Muscle layer of duodenum (tissue), 2 donors: ENCODE measurements around the gene KRTAP10-8.

Experiments used
- H3K27ac ChIP-seq: one replicate; pipeline ENCODE4 v1.7.0; 2013; ENCODE audit warnings: mild to moderate bottlenecking, low read length
- H3K27me3 ChIP-seq: one replicate; pipeline ENCODE4 v1.7.0; 2013; ENCODE audit warnings: low read depth, mild to moderate bottlenecking, control low read depth, low read length
- H3K36me3 ChIP-seq, 2 donors: one replicate each; pipeline ENCODE4 v1.7.0; 2013; ENCODE audit warnings: low read length in 2 of 2, control low read depth in 1 of 2, mild to moderate bottlenecking in 1 of 2; ENCODE audit not compliant: insufficient read depth in 2 of 2, control insufficient read depth in 1 of 2
- H3K4me1 ChIP-seq, 2 donors: one replicate each; pipeline ENCODE4 v1.7.0; 2013; ENCODE audit warnings: low read length in 2 of 2, mild to moderate bottlenecking in 2 of 2, control low read depth in 1 of 2, moderate library complexity in 1 of 2; ENCODE audit not compliant: insufficient read depth in 2 of 2, control insufficient read depth in 1 of 2
- H3K4me3 ChIP-seq, 2 donors: one replicate each; pipeline ENCODE4 v1.7.0; 2013; ENCODE audit warnings: low read length in 2 of 2, low read depth in 1 of 2, mild to moderate bottlenecking in 1 of 2
- H3K9me3 ChIP-seq, 2 donors: one replicate each; pipeline ENCODE4 v1.7.0; 2013; ENCODE audit warnings: low read length in 2 of 2, control low read depth in 1 of 2, mild to moderate bottlenecking in 1 of 2; ENCODE audit not compliant: control insufficient read depth in 1 of 2
- donor health status: healthy.

The KRTAP10-8 gene

GRCh38 chr21:44614161-44614631 is 2.3 kb downstream of the KRTAP10-8 start:
- Histone ChIP-seq H3K27ac (no peak overlapping the region), H3K4me1 (no peaks in the 10 kb centered on the region), H3K27me3 (no peaks in the 10 kb centered on the region), H3K4me3 (no peak overlapping the region), H3K36me3 (no peaks in the 10 kb centered on the region), H3K9me3 (peaks cover 0 to 19% of the 10 kb centered on the region in 2 donors)

- no peaks in the 10 kb centered on the region for H3K36me3 ChIP-seq
- no peak overlapping the region for H3K4me3 ChIP-seq
Observed at GRCh38 chr21:44614961-44615391, 3.1 kb downstream of the KRTAP10-8 start.

GRCh38 chr21:44615466-44615865 is 3.6 kb downstream of the KRTAP10-8 start:
- no peak overlapping the region for H3K27ac ChIP-seq
- H3K9me3 ChIP-seq = peaks cover 0 to 21% of the 10 kb centered on the region in 2 donors
- no peaks in the 10 kb centered on the region for H3K27me3 ChIP-seq
- H3K4me3 ChIP-seq = no peak overlapping the region
- H3K36me3 ChIP-seq = no peaks in the 10 kb centered on the region
- no peaks in the 10 kb centered on the region for H3K4me1 ChIP-seq

More at GRCh38 chr21:44614961-44615391, 3.1 kb downstream of the KRTAP10-8 start:
- H3K27ac ChIP-seq = no peak overlapping the region
- H3K9me3 ChIP-seq = peaks cover 0 to 21% of the 10 kb centered on the region in 2 donors
- H3K4me1 ChIP-seq = no peaks in the 10 kb centered on the region
- H3K27me3 ChIP-seq = no peaks in the 10 kb centered on the region

- no peak overlapping the region for H3K27ac ChIP-seq
- H3K36me3 ChIP-seq = no peaks in the 10 kb centered on the region
- H3K4me1 ChIP-seq = no peaks in the 10 kb centered on the region
- H3K9me3 ChIP-seq = peaks cover 0 to 17% of the 10 kb centered on the region in 2 donors
- H3K4me3 ChIP-seq = no peak overlapping the region
- no peaks in the 10 kb centered on the region for H3K27me3 ChIP-seq
Observed at GRCh38 chr21:44615911-44616590, 4.2 kb downstream of the KRTAP10-8 start.

GRCh38 chr21:44616591-44616926 is 4.7 kb downstream of the KRTAP10-8 start:
- no peak overlapping the region for H3K27ac ChIP-seq
- H3K9me3 ChIP-seq = peaks cover 0 to 12% of the 10 kb centered on the region in 2 donors
- H3K4me1 ChIP-seq = no peaks in the 10 kb centered on the region
- no peak overlapping the region for H3K4me3 ChIP-seq
- H3K27me3 ChIP-seq = no peaks in the 10 kb centered on the region
- H3K36me3 ChIP-seq = no peaks in the 10 kb centered on the region

GRCh38 chr21:44617071-44617501 is 5.2 kb downstream of the KRTAP10-8 start:
- Histone ChIP-seq H3K36me3 (no peaks in the 10 kb centered on the region), H3K4me1 (no peaks in the 10 kb centered on the region), H3K9me3 (peaks cover 0 to 7% of the 10 kb centered on the region in 2 donors), H3K27me3 (no peaks in the 10 kb centered on the region), H3K27ac (no peak overlapping the region), H3K4me3 (no peak overlapping the region)

GRCh38 chr21:44618504-44618903 is 6.6 kb downstream of the KRTAP10-8 start:
- Histone ChIP-seq H3K4me1 (no peaks in the 10 kb centered on the region), H3K4me3 (no peak overlapping the region), H3K36me3 (no peaks in the 10 kb centered on the region), H3K27ac (no peak overlapping the region), H3K9me3 (peaks cover 0 to 18% of the 10 kb centered on the region in 2 donors), H3K27me3 (no peaks in the 10 kb centered on the region)

GRCh38 chr21:44618909-44619308 is 7.0 kb downstream of the KRTAP10-8 start:
- H3K4me3 ChIP-seq = no peak overlapping the region
- H3K4me1 ChIP-seq = no peaks in the 10 kb centered on the region
- no peaks in the 10 kb centered on the region for H3K36me3 ChIP-seq
- H3K27ac ChIP-seq = no peak overlapping the region
- peaks cover 3 to 21% of the 10 kb centered on the region in 2 donors for H3K9me3 ChIP-seq
- H3K27me3 ChIP-seq = no peaks in the 10 kb centered on the region

GRCh38 chr21:44619886-44620285 is 8.0 kb downstream of the KRTAP10-8 start:
- no peaks in the 10 kb centered on the region for H3K4me1 ChIP-seq
- H3K4me3 ChIP-seq = no peak overlapping the region
- peaks cover 10 to 31% of the 10 kb centered on the region in 2 donors for H3K9me3 ChIP-seq
- H3K27ac ChIP-seq = no peak overlapping the region
- no peaks in the 10 kb centered on the region for H3K36me3 ChIP-seq
- H3K27me3 ChIP-seq = no peaks in the 10 kb centered on the region

- no peak overlapping the region for H3K27ac ChIP-seq
- H3K36me3 ChIP-seq = no peaks in the 10 kb centered on the region
- H3K9me3 ChIP-seq = peaks cover 10 to 34% of the 10 kb centered on the region in 2 donors
- no peaks in the 10 kb centered on the region for H3K4me1 ChIP-seq
- H3K27me3 ChIP-seq = no peaks in the 10 kb centered on the region
- H3K4me3 ChIP-seq = no peak overlapping the region
Observed at GRCh38 chr21:44623575-44623974, 11.7 kb downstream of the KRTAP10-8 start.

- H3K27ac ChIP-seq = no peak overlapping the region
- H3K36me3 ChIP-seq = no peaks in the 10 kb centered on the region
- H3K9me3 ChIP-seq = peaks cover 12 to 32% of the 10 kb centered on the region in 2 donors
- H3K4me1 ChIP-seq = no peaks in the 10 kb centered on the region
- H3K27me3 ChIP-seq = no peaks in the 10 kb centered on the region
- H3K4me3 ChIP-seq = no peak overlapping the region
Observed at GRCh38 chr21:44625756-44626155, 13.9 kb downstream of the KRTAP10-8 start.

- Histone ChIP-seq H3K27ac (no peak overlapping the region), H3K9me3 (peaks cover 13 to 35% of the 10 kb centered on the region in 2 donors)
Observed at GRCh38 chr21:44626262-44626661, 14.4 kb downstream of the KRTAP10-8 start.

More at GRCh38 chr21:44626262-44626661, 14.4 kb downstream of the KRTAP10-8 start:
- H3K4me3 ChIP-seq = no peak overlapping the region
- no peaks in the 10 kb centered on the region for H3K4me1 ChIP-seq
- no peaks in the 10 kb centered on the region for H3K27me3 ChIP-seq
- no peaks in the 10 kb centered on the region for H3K36me3 ChIP-seq
